Activated T-cell treated with anti-CD3 and anti-CD28 coated beads, Interleukin-2, amount 50 U/mL, for 1 hour (primary cell): ENCODE measurements around the gene NCOR2.

Experiments
- DNase-seq: peaks from one replicate; pipeline ENCODE4 v3.0.0-alpha.2; 2020

The NCOR2 gene

GRCh38 chr12:124541322-124541721, 26.1 kb downstream of the NCOR2 start:
- DNase-seq = no peak

DNA sequence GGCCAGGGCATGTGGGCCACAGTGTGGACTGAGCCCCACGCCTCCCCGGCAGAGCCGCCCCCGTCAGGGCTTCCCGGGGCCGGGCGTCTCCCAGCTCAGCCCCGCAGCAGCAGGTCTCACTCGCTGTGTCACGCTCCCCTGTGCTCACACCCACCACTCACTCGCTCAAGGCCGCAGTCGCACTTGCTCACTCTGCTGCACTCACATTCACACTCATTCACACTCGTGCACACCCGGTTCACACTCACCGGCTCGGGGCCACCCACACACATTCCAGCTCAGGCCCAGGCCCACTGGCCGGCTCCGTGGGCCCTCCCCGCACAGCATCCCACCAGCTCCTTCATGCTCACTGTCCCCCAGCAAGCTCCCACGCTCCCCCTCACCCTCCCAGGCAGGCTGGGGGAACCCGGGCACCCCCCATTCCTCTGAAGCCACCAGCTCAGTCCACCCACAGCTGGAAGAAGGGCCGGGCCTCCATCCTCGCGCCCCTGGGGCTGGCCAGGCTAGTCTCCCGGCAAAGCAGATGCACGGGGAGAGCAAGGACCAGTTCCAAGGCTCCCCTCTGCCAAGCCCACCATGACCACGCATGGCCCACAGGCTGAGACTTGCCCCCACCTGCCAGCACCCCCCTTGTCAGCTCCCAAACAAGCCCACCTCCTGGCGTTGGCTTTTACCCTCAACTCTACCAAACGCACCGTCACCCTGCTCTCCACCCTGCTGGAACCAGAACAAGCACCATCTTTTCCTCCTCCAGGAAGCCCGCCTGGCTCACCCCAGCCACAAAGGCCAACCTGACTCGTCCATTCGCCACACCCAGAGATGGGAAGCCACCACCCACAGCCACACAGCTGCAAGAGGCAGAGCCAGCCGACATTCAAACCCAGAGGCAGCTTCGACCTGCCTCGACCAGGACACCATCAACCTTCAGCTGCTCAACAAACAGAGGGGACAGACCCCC, 28.0 kb downstream of the NCOR2 start:
- DNase-seq = no peak

DNA sequence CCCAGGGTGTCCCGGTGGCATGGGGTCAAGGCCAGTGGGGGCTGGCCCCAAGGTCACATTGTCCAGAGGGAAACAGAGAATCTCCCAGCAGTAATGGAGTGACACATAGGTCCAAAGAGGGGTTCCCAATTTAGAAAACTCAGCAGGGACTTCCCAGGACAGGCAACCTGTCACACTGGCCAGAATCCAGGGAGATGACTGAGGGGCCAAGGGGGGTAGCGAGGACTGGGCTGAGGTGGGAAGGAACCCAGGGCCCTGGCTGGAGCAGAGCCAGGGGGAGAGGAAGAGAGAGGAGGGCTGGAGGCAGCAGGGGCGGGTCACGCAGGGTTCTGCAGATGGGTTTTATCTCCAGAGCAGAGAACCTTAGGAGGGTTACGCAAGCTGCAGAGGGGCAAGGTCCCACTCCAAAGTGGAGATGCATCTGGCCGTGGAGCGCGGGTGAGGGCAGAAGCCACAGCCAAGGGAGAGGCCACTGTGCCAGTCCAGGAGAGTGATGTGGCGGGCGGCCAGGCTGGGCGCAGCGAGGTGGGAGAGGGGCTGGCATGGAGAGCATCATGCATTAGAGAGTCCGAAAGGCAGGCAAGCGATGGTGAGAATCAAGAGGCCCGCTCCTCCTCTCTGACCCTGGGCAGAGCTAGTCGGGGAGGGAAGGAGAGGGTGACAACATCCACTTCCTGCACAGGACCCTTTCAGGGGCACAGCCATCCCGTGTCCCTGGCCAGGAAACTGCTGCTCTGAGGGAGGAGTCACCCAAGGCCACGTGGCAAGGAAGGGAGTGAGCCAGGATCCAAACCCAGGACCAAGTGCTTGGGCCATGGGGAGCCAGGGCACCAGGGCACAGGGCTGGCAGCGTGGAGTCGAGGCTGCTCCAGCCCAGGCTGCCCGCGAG, 29.0 kb downstream of the NCOR2 start:
- DNase-seq = no peak

DNA sequence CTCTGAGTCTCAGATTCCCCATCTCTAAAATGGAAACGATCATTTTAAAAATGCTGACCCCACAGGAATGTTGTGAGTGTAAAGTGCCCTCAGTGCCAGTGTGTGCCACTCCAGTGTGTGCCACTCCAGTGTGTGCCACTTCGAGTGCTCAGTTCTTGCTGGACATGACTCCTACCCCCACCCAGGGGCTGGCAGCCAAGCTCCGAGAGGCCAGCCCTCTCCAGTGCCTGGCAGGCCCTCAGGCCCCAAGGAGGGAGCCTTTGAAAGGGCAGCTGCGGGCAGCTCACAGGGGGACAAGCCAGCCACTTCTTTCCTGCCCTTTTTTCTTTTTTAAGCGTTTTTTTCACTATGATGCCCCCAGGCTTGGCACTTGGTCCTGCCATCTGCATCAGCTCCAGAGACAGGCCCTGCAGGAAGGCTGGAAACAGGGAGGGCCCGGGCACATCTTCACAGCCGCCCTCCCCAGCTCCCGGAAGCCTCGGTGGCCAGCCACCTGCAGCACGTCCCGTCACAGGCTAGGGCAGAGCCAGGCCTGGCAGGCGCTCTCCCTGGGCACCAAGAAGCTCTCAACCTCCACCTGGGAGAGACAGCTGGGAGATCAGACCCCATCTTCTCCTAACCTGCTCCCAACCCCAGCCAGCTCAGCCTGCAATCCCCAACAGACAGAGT, 29.8 kb downstream of the NCOR2 start:
- no peak for DNase-seq

DNA sequence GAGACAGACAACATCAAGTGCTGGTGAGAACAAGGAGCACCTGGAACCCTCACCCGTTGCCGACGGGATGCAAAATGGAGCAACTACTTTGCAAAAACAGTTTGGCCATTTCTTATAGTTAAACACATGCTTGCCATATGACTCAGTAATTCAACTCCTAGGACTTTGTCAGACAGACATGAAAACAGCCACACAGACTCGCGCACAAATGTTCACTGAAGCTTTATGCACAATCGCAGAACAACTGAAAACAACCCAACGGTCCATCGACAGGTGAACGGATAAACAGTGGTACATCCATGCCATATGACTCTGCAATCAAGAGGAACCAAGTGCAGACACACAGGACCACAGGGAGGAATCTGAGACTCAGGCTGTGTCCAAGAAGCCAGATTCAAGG, 30.8 kb downstream of the NCOR2 start:
- no peak for DNase-seq

DNA sequence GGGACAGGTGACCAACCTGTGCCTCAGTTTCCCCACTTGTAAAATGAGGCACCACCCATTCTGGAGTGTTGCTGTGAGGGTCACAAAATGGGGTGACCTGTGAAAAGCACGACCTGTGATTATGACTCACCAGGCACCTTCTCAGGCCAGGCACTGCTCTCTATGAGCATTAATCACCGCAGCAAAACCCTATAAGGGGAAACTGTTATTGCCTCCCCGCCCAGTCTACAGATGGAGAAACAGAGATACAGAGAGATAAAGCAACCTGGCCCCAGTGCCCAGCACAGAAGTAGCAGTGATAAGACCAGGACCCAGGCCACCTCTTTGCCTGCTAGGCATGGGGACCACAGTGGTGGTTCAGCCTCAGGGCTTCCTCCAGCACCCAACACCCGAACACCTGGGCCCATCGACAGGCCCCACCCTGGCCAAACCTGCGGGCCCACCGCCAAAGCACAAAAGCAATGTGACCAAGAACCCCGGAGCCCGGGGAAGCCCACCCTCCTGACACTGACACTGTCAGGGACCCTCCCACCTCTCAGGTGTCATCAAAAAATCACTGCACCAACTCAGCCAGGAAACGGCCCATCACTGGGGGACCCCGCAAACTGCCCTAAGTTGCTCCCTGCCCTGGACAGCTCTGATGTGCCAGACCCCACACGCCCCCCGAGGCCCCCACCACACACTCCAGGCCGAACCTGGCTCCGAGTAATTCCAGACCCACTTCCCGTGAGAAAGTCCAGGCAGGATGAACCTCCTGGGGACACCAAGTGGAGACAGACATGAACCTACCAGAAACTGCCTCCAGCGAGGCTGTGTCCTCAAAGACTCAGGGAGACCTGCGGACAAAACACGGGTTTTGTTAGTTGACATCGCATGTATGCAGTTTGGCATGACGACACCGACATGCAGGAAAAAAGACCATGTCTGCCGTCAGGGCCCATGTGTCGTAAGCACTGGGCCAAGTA, 32.4 kb downstream of the NCOR2 start:
- no peak for DNase-seq

GRCh38 chr12:124533456-124533855, 34.0 kb downstream of the NCOR2 start:
- DNase-seq = no peak

GRCh38 chr12:124532967-124533366, 34.4 kb downstream of the NCOR2 start:
- no peak for DNase-seq

GRCh38 chr12:124532331-124532750, 35.1 kb downstream of the NCOR2 start:
- DNase-seq = no peak

- no peak for DNase-seq
These were observed 35.5 kb downstream of the NCOR2 start for GRCh38 chr12:124531906-124532305.

GRCh38 chr12:124531281-124531745, 36.1 kb downstream of the NCOR2 start:
- DNase-seq = no peak

DNA sequence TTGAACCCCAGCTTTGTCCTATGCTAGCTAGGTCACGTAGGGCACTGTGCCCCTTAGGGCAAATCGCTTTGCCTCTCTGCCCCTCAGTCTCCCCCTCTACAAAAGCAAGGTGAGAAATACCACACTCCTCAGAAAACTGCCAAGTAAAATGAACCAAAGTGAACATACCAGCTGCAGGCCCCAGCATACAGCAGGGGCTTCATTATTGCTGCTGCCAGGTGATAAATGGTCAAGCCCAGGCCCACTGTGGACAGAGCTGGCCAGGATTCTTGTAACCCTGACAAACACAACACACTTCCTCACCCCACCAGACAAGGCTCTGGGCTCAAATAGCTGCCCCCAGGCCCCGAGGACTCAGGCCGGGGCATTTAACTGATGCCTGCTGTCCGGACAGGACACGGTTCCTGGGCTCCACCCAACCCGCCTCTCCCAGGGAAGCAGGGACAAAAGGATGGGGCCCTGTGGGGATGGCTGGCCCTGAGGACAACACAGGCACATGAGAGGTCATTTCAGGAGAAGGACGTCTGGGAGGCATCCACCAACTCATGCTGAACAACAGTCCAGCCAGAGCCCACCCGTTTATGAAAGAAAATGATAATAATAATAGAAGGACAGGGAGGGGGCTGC, 36.7 kb downstream of the NCOR2 start:
- DNase-seq = no peak

GRCh38 chr12:124529565-124530276, 37.7 kb downstream of the NCOR2 start:
- no peak for DNase-seq

- DNase-seq = no peak
These were observed 39.4 kb downstream of the NCOR2 start for GRCh38 chr12:124527861-124528561.

DNA sequence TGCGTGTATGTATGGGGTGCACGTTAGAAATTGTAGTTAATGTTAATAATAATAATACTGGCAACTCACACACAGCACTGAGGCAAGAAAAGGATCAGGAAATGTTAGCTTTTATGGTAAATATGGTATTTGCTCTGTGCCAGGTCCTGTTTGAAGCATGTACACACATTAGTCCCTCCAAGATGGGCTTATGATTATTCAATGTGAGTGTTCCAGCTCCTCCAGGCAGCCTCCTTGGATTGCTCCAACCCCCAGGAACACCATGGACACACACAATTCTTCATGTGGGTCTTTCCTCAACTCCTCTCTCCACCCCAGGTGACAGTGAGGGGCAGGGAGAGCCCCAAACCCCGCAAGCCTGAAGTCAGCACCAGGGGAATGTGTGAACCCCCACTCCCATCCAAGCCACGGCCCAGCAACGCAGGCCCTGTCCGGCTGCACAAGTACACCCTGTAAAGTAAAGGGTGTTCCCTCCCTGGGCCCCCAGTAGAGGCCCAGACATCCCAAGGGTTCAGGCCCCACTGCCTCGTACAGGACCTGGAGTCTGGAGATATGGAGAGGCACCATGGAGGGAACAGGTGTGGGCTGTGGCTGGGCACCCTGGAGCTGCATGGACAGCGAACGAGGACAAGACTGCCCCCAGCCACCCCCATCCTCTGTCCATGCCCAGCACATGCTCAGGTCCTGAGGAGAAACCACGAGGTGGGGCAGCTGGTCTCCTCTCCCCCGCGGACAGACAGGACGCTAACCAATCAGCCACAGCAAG, 41.3 kb downstream of the NCOR2 start:
- DNase-seq = no peak

DNA sequence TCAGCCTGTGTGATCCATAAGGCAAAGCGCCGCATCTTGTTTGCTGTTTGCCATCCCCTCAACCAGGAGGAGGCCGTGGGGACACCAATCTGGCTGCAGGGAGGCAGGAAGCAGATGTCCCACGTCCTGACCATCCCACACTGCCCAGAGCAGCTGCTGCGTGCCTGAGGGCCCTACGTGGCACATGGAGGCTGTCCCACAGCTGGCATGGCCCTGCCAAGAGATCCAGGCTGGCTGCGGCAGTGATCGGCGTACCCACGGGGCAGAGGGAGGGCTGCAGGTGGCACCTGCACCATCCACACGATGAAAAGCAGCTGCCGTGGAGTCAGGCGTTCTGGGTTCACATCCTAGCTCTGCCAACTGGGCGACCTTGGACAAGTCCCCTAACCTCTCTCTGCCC, 42.0 kb downstream of the NCOR2 start:
- no peak for DNase-seq

DNA sequence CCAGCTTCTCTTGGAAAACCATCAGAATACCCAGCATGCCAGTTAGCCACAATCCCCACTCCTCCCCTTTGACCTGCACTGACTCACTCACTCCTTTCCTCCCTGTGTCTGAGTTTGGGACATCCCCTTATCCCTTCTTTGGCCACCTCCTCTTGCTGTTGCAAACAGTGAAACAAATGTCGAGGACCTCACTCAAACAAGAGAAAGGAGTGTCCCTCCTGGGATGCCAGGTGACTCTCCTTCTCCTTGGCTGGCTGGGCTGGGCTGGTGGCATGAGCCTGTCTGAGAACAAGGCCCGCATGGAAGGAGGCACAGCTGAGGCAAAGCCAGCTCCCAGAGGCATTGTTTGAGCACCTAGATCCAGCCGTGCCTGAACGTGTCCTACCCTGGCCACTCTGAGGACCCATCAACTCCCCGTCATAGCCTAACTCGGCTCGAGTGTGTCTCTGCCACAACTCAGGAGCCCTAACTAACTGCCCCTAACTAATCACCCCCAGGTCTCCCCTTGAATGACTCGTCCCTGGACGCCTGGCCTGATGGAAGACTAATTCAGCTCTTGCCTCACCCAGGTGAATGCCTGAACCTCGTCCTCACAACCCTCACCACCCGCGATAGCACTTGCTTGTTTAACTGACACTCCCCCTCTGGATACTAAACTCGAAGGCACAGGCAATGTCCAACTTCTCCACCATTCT, 43.0 kb downstream of the NCOR2 start:
- DNase-seq = no peak

DNA sequence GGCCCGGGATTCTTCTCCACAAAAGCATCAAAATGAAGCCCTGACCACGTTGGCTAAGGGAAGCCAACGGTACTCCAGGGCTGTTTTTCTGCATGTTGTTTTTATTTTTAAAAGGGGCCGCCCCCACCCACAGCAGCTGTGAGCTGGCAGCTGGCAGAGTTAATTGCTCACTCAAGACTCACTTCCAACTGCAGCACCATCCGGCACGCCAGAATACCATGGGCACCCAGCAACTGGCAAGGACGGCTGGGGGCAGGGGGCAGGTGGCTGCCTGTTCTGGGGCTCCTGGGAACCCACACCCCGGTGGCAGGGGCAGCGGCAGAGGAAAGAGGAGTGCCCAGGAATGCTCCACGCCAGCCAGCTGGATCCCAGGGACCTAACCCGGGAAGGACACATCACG, 44.3 kb downstream of the NCOR2 start:
- no peak for DNase-seq

DNA sequence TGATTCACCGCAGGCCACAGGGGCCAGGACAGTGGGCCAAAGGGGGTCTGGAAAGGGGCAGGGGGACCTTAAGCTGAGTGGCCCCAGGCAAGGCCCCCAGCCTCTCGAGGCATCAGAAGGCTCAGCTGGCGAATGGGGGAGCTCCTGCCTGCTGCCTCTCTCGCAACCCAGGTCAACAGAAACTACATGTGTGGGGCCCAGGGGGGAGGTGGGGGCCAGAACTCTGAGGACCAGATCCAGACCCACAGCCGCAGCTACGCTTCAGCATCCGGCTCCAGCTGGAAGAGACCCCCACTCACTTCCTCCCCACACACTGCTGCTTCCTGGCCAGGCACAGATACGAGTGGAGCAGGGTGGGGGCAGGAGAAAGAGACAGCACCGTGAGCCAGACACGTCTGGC, 46.5 kb downstream of the NCOR2 start:
- DNase-seq = no peak
